ENCODE data around the gene PIP5KL1.

DNA sequence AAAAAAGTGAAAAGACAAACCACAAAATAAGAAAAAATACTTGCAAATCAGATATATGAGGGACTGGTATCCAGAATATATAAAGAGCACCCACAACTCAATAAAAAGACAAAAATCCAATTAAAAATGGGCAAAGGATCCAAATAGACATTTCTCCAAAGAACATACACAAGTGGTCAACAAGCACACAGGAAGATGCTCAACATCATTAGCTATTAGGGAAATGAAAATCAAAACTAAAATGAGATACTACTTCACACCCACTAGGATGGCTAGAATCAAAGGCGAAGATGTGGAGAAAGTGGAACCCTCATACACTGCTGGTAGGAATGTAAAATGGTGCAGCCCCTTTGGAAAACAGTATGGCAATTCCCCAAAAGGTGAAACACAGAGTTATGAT lies 28.2 kb upstream of the PIP5KL1 start:
- TF ChIP-seq CTCF (IDR thresholded peaks at IDR 0.05; ENCODE audit: low read depth, low read length), result no peak
- TF ChIP-seq POLR2A (IDR thresholded peaks at IDR 0.05; ENCODE audit: extremely low read depth, insufficient read length), result no peak
- TF ChIP-seq MAX (IDR thresholded peaks at IDR 0.05; ENCODE audit: low read depth, low read length), result no peak

All from NB4 (cell line).